Endodermal cell (in vitro differentiated cells): Measurements from ENCODE around the gene DAP. TPM values are rescaled to one million over a fixed set of nuclear protein-coding genes. Genes with fewer than 3 reads are reported as not detected.

Experiments used
- DNase-seq: peaks from one replicate; pipeline ENCODE4 v3.0.0-alpha.2; 2017
- H3K27ac ChIP-seq: 2 replicates; pipeline ENCODE4 v1.5.1; 2013; ENCODE audit warnings: mild to moderate bottlenecking, low read depth, low read length, moderate library complexity
- H3K27me3 ChIP-seq: 2 replicates; pipeline ENCODE4 v1.6.1; 2013; ENCODE audit warnings: mild to moderate bottlenecking, low read length, moderate library complexity; ENCODE audit not compliant: insufficient read depth, control insufficient read depth, poor library complexity, severe bottlenecking
- H3K36me3 ChIP-seq: 2 replicates; pipeline ENCODE4 v1.7.0; 2013; ENCODE audit warnings: mild to moderate bottlenecking, low read length, moderate library complexity; ENCODE audit not compliant: control insufficient read depth, insufficient read depth
- H3K4me1 ChIP-seq: one replicate; pipeline ENCODE4 v1.7.0; 2013; ENCODE audit warnings: low read length; ENCODE audit not compliant: control insufficient read depth, insufficient read depth
- H3K4me3 ChIP-seq: 2 replicates; pipeline ENCODE4 v1.5.1; 2013; ENCODE audit warnings: mild to moderate bottlenecking, low read length, moderate library complexity
- H3K9ac ChIP-seq: 2 replicates; pipeline ENCODE4 v1.6.1; 2013; ENCODE audit warnings: mild to moderate bottlenecking, low read length, moderate library complexity; ENCODE audit not compliant: poor library complexity, severe bottlenecking; ENCODE audit errors: extremely low read depth
- H3K9me3 ChIP-seq: 2 replicates; pipeline ENCODE4 v1.6.1; 2013; ENCODE audit warnings: mild to moderate bottlenecking, low read length, moderate library complexity; ENCODE audit not compliant: control insufficient read depth
- H3K27ac Mint-ChIP-seq: 2 replicates; pipeline ENCODE4 v1.8.0; 2020; ENCODE audit warnings: mixed read lengths
- H3K27me3 Mint-ChIP-seq: 2 replicates; pipeline ENCODE4 v1.8.0; 2021; ENCODE audit warnings: mild to moderate bottlenecking, mixed read lengths; ENCODE audit not compliant: insufficient read depth
- H3K36me3 Mint-ChIP-seq: 2 replicates; pipeline ENCODE4 v1.8.0; 2020; ENCODE audit warnings: low read depth, mixed read lengths
- H3K4me1 Mint-ChIP-seq: 2 replicates; pipeline ENCODE4 v1.8.0; 2020; ENCODE audit warnings: mixed read lengths
- H3K4me3 Mint-ChIP-seq: 2 replicates; pipeline ENCODE4 v1.8.0; 2020; ENCODE audit warnings: mild to moderate bottlenecking, moderate library complexity, mixed read lengths
- H3K9me3 Mint-ChIP-seq: 2 replicates; pipeline ENCODE4 v1.8.0; 2020; ENCODE audit warnings: mild to moderate bottlenecking, mixed read lengths
- CTCF ChIP-seq: fragments of 200-600 bp; sonication (generic); conservative IDR thresholded peaks from 2 replicates; pipeline ENCODE4 v1.5.0; 2021; ENCODE audit warnings: antibody characterized with exemption, mild to moderate bottlenecking
- WGBS, 2 experiments: methylation state at CpG; one replicate each; pipeline versions ENCODE4 v1.1.5 to v1.1.7; 2013; ENCODE audit warnings: missing lambda C conversion rate in 2 of 2, mixed read lengths in 1 of 2; ENCODE audit not compliant: insufficient coverage in 1 of 2, insufficient read length in 1 of 2; 5-methylcytosine and 5-hydroxymethylcytosine counted together
- total RNA-seq, 2 donors: library from RNA; stranded (reverse); fragmentation: NEBNext Ultra II Directional in 1 of 2; extraction: Animal tissue kit (Norgen Biotek cat#: 25700) in 1 of 2; gene quantifications; 2 replicates in 1 of 2; 3 replicates in 1 of 2; pipeline ENCODE4 v1.2.1, GENCODE V29; 2021

DAP gene
- total RNA-seq, 2 donors from 2014 or later: 77.7 to 106 TPM

- no peak for DNase-seq
- no peak overlapping the region for H3K27ac Mint-ChIP-seq
- 67 to 81% methylated on average over 4 to 6 of the region's 6 CpGs for WGBS, 2 experiments
These were observed 75.9 kb downstream of the DAP start for GRCh38 chr5:10685115-10685521.

GRCh38 chr5:10684303-10685086, 76.5 kb downstream of the DAP start:
- Histone ChIP-seq H3K36me3 (peaks cover 46% of the 10 kb centered on the region), H3K9me3 (peaks cover 16% of the 10 kb centered on the region), H3K4me1 (no peaks in the 10 kb centered on the region), H3K4me3 (no peak overlapping the region), H3K9ac (no peak overlapping the region), H3K27me3 (no peaks in the 10 kb centered on the region), H3K27ac (no peak overlapping the region)
- no peak overlapping the region for H3K27ac Mint-ChIP-seq
- peaks cover 6% of the 10 kb centered on the region for H3K4me1 Mint-ChIP-seq
- no peak for DNase-seq
- WGBS, 2 experiments: 97 to 98% methylated on average over 4 to 11 of the region's 11 CpGs
- H3K36me3 Mint-ChIP-seq: peaks cover 49% of the 10 kb centered on the region
- no peaks in the 10 kb centered on the region for H3K27me3 Mint-ChIP-seq
- H3K4me3 Mint-ChIP-seq: no peak overlapping the region
- H3K9me3 Mint-ChIP-seq: peaks cover 14% of the 10 kb centered on the region
- TF ChIP-seq CTCF: peak; percentile 20

More at GRCh38 chr5:10685115-10685521, 75.9 kb downstream of the DAP start:
- TF ChIP-seq CTCF: no peak
- Histone ChIP-seq H3K27ac (no peak overlapping the region), H3K27me3 (no peaks in the 10 kb centered on the region), H3K9ac (no peak overlapping the region), H3K36me3 (peaks cover 42% of the 10 kb centered on the region), H3K9me3 (peaks cover 16% of the 10 kb centered on the region), H3K4me1 (no peaks in the 10 kb centered on the region), H3K4me3 (no peak overlapping the region)
- H3K4me3 Mint-ChIP-seq: no peak overlapping the region
- H3K36me3 Mint-ChIP-seq: peaks cover 44% of the 10 kb centered on the region
- H3K27me3 Mint-ChIP-seq: no peaks in the 10 kb centered on the region
- peaks cover 6% of the 10 kb centered on the region for H3K4me1 Mint-ChIP-seq
- peaks cover 14% of the 10 kb centered on the region for H3K9me3 Mint-ChIP-seq

GRCh38 chr5:10682801-10683525, 78.1 kb downstream of the DAP start:
- Histone ChIP-seq H3K4me3 (no peak overlapping the region), H3K9ac (no peak overlapping the region), H3K27me3 (no peaks in the 10 kb centered on the region), H3K27ac (no peak overlapping the region), H3K36me3 (peaks cover 49% of the 10 kb centered on the region), H3K4me1 (no peaks in the 10 kb centered on the region), H3K9me3 (peaks cover 16% of the 10 kb centered on the region)
- Mint-ChIP-seq H3K36me3 (peaks cover 42% of the 10 kb centered on the region), H3K9me3 (peaks cover 12% of the 10 kb centered on the region), H3K4me1 (peaks cover 6% of the 10 kb centered on the region), H3K27me3 (no peaks in the 10 kb centered on the region), H3K27ac (no peak overlapping the region), H3K4me3 (no peak overlapping the region)
- no peak for DNase-seq
- no peak for TF ChIP-seq CTCF
- 95 to 96% methylated on average over 15 to 16 of the region's 16 CpGs for WGBS, 2 experiments
